Mammary epithelial cell (primary cell): ENCODE data around the gene HDHD2.

Experiments
- CTCF ChIP-seq, 2 donors: IDR thresholded peaks in 1 of 2; conservative IDR thresholded peaks in 1 of 2; 2 replicates each; pipeline ENCODE4 v1.5.1; 2011 to 2012; ENCODE audit warnings: inconsistent platforms in 2 of 2, low read length in 2 of 2, mild to moderate bottlenecking in 2 of 2, control low read depth in 1 of 2, low read depth in 1 of 2; ENCODE audit not compliant: insufficient read depth in 1 of 2; ENCODE audit errors: extremely low read depth in 1 of 2
- EZH2 ChIP-seq: IDR thresholded peaks from 2 replicates; pipeline ENCODE4 v1.6.1; 2012; ENCODE audit warnings: low read length, inconsistent platforms, borderline replicate concordance

- no peak for TF ChIP-seq CTCF (conservative IDR thresholded peaks at IDR 0.05 in 1 of 2, IDR thresholded peaks at IDR 0.05 in 1 of 2; ENCODE audit: extremely low read depth in 1 of 2, insufficient read depth in 1 of 2, low read depth in 1 of 2, low read length in 2 of 2)
- no peak for TF ChIP-seq EZH2
These were observed 39.6 kb downstream of the HDHD2 start for GRCh38 chr18:47110492-47111274.
